H9 (cell line): ENCODE measurements around the gene CCDC157. TPM values are rescaled to one million over a fixed set of nuclear protein-coding genes. Genes with fewer than 3 reads are reported as not detected.

Experiments used
- DNase-seq: peaks from one replicate; pipeline ENCODE4 v3.0.0-alpha.2; 2017
- H2AFZ ChIP-seq: one replicate; pipeline ENCODE4 v1.6.1; 2013; ENCODE audit warnings: mild to moderate bottlenecking, low read length, control low read depth, moderate library complexity
- H2AK5ac ChIP-seq: 2 replicates; pipeline ENCODE4 v1.6.1; 2013; ENCODE audit warnings: low read length, control low read depth, mixed read lengths; ENCODE audit not compliant: insufficient read length
- H2BK120ac ChIP-seq: one replicate; pipeline ENCODE4 v1.6.1; 2013; ENCODE audit warnings: low read depth, mild to moderate bottlenecking, low read length, control low read depth, inconsistent platforms; ENCODE audit not compliant: poor library complexity, severe bottlenecking
- H2BK12ac ChIP-seq: 2 replicates; pipeline ENCODE4 v1.6.1; 2013; ENCODE audit warnings: low read length, control low read depth, mixed read lengths, low read depth; ENCODE audit not compliant: insufficient read length
- H2BK15ac ChIP-seq: 2 replicates; pipeline ENCODE4 v1.6.1; 2013; ENCODE audit warnings: low read depth, low read length, control low read depth
- H2BK20ac ChIP-seq: one replicate; pipeline ENCODE4 v1.6.1; 2013; ENCODE audit warnings: low read depth, mild to moderate bottlenecking, low read length, control low read depth, inconsistent platforms; ENCODE audit not compliant: poor library complexity, severe bottlenecking
- H2BK5ac ChIP-seq: 2 replicates; pipeline ENCODE4 v1.6.1; 2013; ENCODE audit warnings: low read length, control low read depth, mixed read lengths; ENCODE audit not compliant: insufficient read length
- H3K14ac ChIP-seq: 2 replicates; pipeline ENCODE4 v1.6.1; 2013; ENCODE audit warnings: low read length, control low read depth; ENCODE audit not compliant: insufficient read depth
- H3K18ac ChIP-seq: 2 replicates; pipeline ENCODE4 v1.6.1; 2013; ENCODE audit warnings: low read depth, mild to moderate bottlenecking, mixed read lengths, low read length, control low read depth; ENCODE audit not compliant: insufficient read length
- H3K23ac ChIP-seq: 2 replicates; pipeline ENCODE4 v1.6.1; 2013; ENCODE audit warnings: low read length, control low read depth, mixed read lengths, low read depth; ENCODE audit not compliant: insufficient read length
- H3K23me2 ChIP-seq: 2 replicates; pipeline ENCODE4 v1.6.1; 2013; ENCODE audit warnings: low read depth, mild to moderate bottlenecking, mixed read lengths, low read length, control low read depth; ENCODE audit not compliant: insufficient read length, poor library complexity, severe bottlenecking
- H3K27ac ChIP-seq: 2 replicates; pipeline ENCODE4 v1.5.1; 2013; ENCODE audit warnings: low read length, control low read depth, mixed read lengths, low read depth; ENCODE audit not compliant: insufficient read length
- H3K27me3 ChIP-seq: 2 replicates; pipeline ENCODE4 v1.6.1; 2013; ENCODE audit warnings: low read length, control low read depth, inconsistent platforms; ENCODE audit not compliant: insufficient read depth
- H3K4ac ChIP-seq: 2 replicates; pipeline ENCODE4 v1.6.1; 2013; ENCODE audit warnings: low read depth, mild to moderate bottlenecking, control low read depth, inconsistent platforms, low read length, moderate library complexity
- H3K4me1 ChIP-seq: 2 replicates; pipeline ENCODE4 v1.6.1; 2013; ENCODE audit warnings: low read length, control low read depth, inconsistent platforms; ENCODE audit not compliant: insufficient read depth
- H3K4me2 ChIP-seq: 2 replicates; pipeline ENCODE4 v1.6.1; 2013; ENCODE audit warnings: low read length, control low read depth, mixed read lengths; ENCODE audit not compliant: insufficient read length, insufficient read depth
- H3K56ac ChIP-seq: 2 replicates; pipeline ENCODE4 v1.6.1; 2013; ENCODE audit warnings: low read depth, mild to moderate bottlenecking, mixed read lengths, low read length, control low read depth; ENCODE audit not compliant: insufficient read length
- H3K79me1 ChIP-seq: 2 replicates; pipeline ENCODE4 v1.6.1; 2013; ENCODE audit warnings: low read depth, mild to moderate bottlenecking, moderate library complexity, low read length, control low read depth, inconsistent platforms; ENCODE audit not compliant: insufficient read depth, poor library complexity, severe bottlenecking
- H3K79me2 ChIP-seq: 2 replicates; pipeline ENCODE4 v1.6.1; 2013; ENCODE audit warnings: low read length, control low read depth, inconsistent platforms; ENCODE audit not compliant: insufficient read depth
- H3K9ac ChIP-seq: 2 replicates; pipeline ENCODE4 v1.6.1; 2013; ENCODE audit warnings: low read length, control low read depth, mixed read lengths; ENCODE audit not compliant: insufficient read length; ENCODE audit errors: extremely low read depth
- H3K9me3 ChIP-seq: one replicate; pipeline ENCODE4 v1.6.1; 2013; ENCODE audit warnings: low read depth, low read length, inconsistent platforms; ENCODE audit not compliant: control insufficient read depth
- H3T11ph ChIP-seq: one replicate; pipeline ENCODE4 v1.6.1; 2013; ENCODE audit warnings: mild to moderate bottlenecking, low read length, control low read depth, inconsistent platforms
- H4K20me1 ChIP-seq: one replicate; pipeline ENCODE4 v1.6.1; 2013; ENCODE audit not compliant: control insufficient read depth, insufficient read length, insufficient read depth
- H4K5ac ChIP-seq: 2 replicates; pipeline ENCODE4 v1.6.1; 2013; ENCODE audit warnings: low read depth, mild to moderate bottlenecking, mixed read lengths, low read length, control low read depth; ENCODE audit not compliant: insufficient read length
- H4K8ac ChIP-seq: replicated peaks from 2 replicates; pipeline ENCODE4 v1.6.1; 2013; ENCODE audit warnings: low read length, control low read depth, mixed read lengths, low read depth; ENCODE audit not compliant: insufficient read length
- H4K91ac ChIP-seq: 2 replicates; pipeline ENCODE4 v1.6.1; 2013; ENCODE audit warnings: low read depth, mild to moderate bottlenecking, moderate library complexity, mixed read lengths, low read length, control low read depth; ENCODE audit not compliant: insufficient read length
- H3K27ac Mint-ChIP-seq, 3 experiments: 2 replicates in 2 of 3; 3 replicates in 1 of 3; pipeline ENCODE4 v1.8.0; 2020 to 2021; ENCODE audit warnings: mixed read lengths in 3 of 3, mild to moderate bottlenecking in 1 of 3, moderate library complexity in 1 of 3
- H3K27me3 Mint-ChIP-seq: 2 replicates; pipeline ENCODE4 v1.8.0; 2021; ENCODE audit warnings: low read depth, mild to moderate bottlenecking, moderate library complexity, mixed read lengths
- H3K36me3 Mint-ChIP-seq, 3 experiments: 2 replicates in 2 of 3; 3 replicates in 1 of 3; pipeline ENCODE4 v1.8.0; 2020 to 2021; ENCODE audit warnings: low read depth in 3 of 3, mixed read lengths in 3 of 3; ENCODE audit not compliant: insufficient read depth in 1 of 3
- H3K4me1 Mint-ChIP-seq, 2 experiments: 2 replicates each; pipeline ENCODE4 v1.8.0; 2020; ENCODE audit warnings: mixed read lengths in 2 of 2
- H3K4me3 Mint-ChIP-seq, 2 experiments: 2 replicates in 1 of 2; 3 replicates in 1 of 2; pipeline ENCODE4 v1.8.0; 2020 to 2021; ENCODE audit warnings: mild to moderate bottlenecking in 2 of 2, mixed read lengths in 2 of 2, moderate library complexity in 1 of 2
- H3K9me3 Mint-ChIP-seq, 2 experiments: 2 replicates in 1 of 2; 3 replicates in 1 of 2; pipeline ENCODE4 v1.8.0; 2020; ENCODE audit warnings: mild to moderate bottlenecking in 2 of 2, mixed read lengths in 2 of 2, moderate library complexity in 1 of 2
- WGBS: extraction: QIAGEN DNeasy Blood & Tissue Kit; methylation state at CpG from one replicate; pipeline ENCODE4 v1.1.7; 2013; ENCODE audit warnings: missing lambda C conversion rate, low lambda C conversion rate, mixed read lengths; ENCODE audit not compliant: insufficient read length; ENCODE audit errors: extremely low coverage; 5-methylcytosine and 5-hydroxymethylcytosine counted together
- total RNA-seq: library from RNA; stranded (reverse); gene quantifications from 2 replicates; pipeline ENCODE4 v1.2.1, GENCODE V29; 2021
- TF ChIP-seq, protein P1 (sequence below): fragments of 200-600 bp; sonication (generic); conservative IDR thresholded peaks from 3 replicates; pipeline ENCODE4 v1.8.0; 2021; ENCODE audit warnings: antibody characterized with exemption, mild to moderate bottlenecking

Gene CCDC157
- total RNA-seq, 1 experiment from 2014 or later, result 4.3 TPM

DNA sequence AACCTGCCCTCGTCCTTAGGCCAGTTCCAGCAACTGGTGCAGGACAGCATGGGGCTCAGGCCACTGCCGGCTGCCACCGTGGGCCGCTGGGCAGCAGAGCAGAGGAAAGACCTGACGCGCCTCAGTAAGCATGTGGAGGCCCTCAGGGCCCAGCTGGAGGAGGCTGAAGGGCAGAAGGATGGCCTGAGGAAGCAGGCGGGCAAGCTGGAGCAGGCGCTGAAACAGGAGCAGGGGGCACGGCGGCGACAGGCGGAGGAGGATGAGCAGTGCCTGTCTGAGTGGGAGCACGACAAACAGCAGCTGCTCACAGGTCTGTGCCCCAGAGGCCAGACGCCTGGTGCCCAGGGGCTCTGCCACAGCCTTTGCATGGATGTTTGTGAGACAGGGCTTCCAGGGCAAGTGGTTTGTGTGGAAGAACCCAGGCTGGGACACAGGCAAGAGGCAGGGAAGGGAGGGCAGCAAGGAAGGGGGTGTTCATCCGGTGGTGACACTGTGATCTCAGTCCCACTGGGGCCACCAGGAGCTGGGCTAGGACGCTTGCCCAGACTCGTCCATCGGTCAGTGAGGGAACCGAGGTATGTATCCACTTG, 13.9 kb downstream of the CCDC157 start:
- Mint-ChIP-seq H3K4me1 (peaks cover 6% of the 10 kb centered on the region in 2 experiments; a peak in 1 of 4 replicates), H3K4me3 (no peak overlapping the region), H3K9me3 (no peaks in the 10 kb centered on the region), H3K27me3 (no peaks in the 10 kb centered on the region; the same call in none of the 2 replicates), H3K27ac (peak overlapping the region; percentile 58 to 83 (median 68); a peak in 4 of 7 replicates), H3K36me3 (peaks cover 3 to 11% (median 11%) of the 10 kb centered on the region in 3 experiments; a peak in 5 of 7 replicates)
- no peak overlapping the region; the same call in 1 of the 2 replicates for H3K14ac ChIP-seq
- no peaks in the 10 kb centered on the region for H3K4me1 ChIP-seq
- no peak for DNase-seq
- no peaks in the 10 kb centered on the region for H3K23me2 ChIP-seq
- no peak overlapping the region for H3K4ac ChIP-seq
- H2BK5ac ChIP-seq, result no peak overlapping the region
- no CpG with 5 or more reads among the region's 19 CpGs for WGBS
- no peak overlapping the region for H3K4me2 ChIP-seq
- no peak overlapping the region for H2BK120ac ChIP-seq
- H4K8ac ChIP-seq, result no peak overlapping the region
- no peak overlapping the region for H4K91ac ChIP-seq
- H3K79me1 ChIP-seq, result no peaks in the 10 kb centered on the region
- H2AFZ ChIP-seq, result no peak overlapping the region
- no peak overlapping the region for H3T11ph ChIP-seq
- no peak overlapping the region for H2BK15ac ChIP-seq
- no peak overlapping the region for H3K27ac ChIP-seq
- H2AK5ac ChIP-seq, result no peak overlapping the region
- H3K56ac ChIP-seq, result no peak overlapping the region
- no peaks in the 10 kb centered on the region for H3K79me2 ChIP-seq
- H4K20me1 ChIP-seq, result no peaks in the 10 kb centered on the region
- no peak overlapping the region for H3K18ac ChIP-seq
- no peak overlapping the region for H2BK20ac ChIP-seq
- H4K5ac ChIP-seq, result no peak overlapping the region
- no peak overlapping the region for H2BK12ac ChIP-seq
- no peak overlapping the region for H3K23ac ChIP-seq
- H3K9me3 ChIP-seq, result no peaks in the 10 kb centered on the region
- TF ChIP-seq, protein P1, sequence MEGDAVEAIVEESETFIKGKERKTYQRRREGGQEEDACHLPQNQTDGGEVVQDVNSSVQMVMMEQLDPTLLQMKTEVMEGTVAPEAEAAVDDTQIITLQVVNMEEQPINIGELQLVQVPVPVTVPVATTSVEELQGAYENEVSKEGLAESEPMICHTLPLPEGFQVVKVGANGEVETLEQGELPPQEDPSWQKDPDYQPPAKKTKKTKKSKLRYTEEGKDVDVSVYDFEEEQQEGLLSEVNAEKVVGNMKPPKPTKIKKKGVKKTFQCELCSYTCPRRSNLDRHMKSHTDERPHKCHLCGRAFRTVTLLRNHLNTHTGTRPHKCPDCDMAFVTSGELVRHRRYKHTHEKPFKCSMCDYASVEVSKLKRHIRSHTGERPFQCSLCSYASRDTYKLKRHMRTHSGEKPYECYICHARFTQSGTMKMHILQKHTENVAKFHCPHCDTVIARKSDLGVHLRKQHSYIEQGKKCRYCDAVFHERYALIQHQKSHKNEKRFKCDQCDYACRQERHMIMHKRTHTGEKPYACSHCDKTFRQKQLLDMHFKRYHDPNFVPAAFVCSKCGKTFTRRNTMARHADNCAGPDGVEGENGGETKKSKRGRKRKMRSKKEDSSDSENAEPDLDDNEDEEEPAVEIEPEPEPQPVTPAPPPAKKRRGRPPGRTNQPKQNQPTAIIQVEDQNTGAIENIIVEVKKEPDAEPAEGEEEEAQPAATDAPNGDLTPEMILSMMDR, result no peak
- H3K9ac ChIP-seq, result no peak overlapping the region
- H3K27me3 ChIP-seq, result no peaks in the 10 kb centered on the region
